KMS-11 (cell line): ENCODE results near the gene TPM4.
"Not testable (repeated sequence)": the region's sequence is repeated elsewhere in the genome, so short reads cannot be mapped to it uniquely, and the experiment has no call there.

ENCODE experiments used
- H2AFZ ChIP-seq: fragments of 200-600 bp; sonication (generic); 2 replicates; pipeline ENCODE4 v1.6.1; 2016; ENCODE audit warnings: antibody characterized with exemption, mixed run types, low read depth
- H3K27ac ChIP-seq: fragments of 200-600 bp; sonication (generic); 2 replicates; pipeline ENCODE4 v1.6.1; 2016; ENCODE audit warnings: mild to moderate bottlenecking, mixed run types
- H3K27me3 ChIP-seq: fragments of 200-600 bp; sonication (generic); 2 replicates; pipeline ENCODE4 v1.6.1; 2017; ENCODE audit warnings: mild to moderate bottlenecking, low read depth, mixed run types, moderate library complexity; ENCODE audit not compliant: insufficient read depth
- H3K36me3 ChIP-seq: fragments of 200-600 bp; sonication (generic); 2 replicates; pipeline ENCODE4 v1.6.1; 2017; ENCODE audit warnings: mild to moderate bottlenecking, mixed run types; ENCODE audit not compliant: insufficient read depth
- H3K4me1 ChIP-seq: fragments of 200-600 bp; sonication (generic); 2 replicates; pipeline ENCODE4 v1.6.1; 2016; ENCODE audit warnings: mild to moderate bottlenecking, low read depth, mixed run types; ENCODE audit not compliant: poor library complexity, severe bottlenecking
- H3K4me2 ChIP-seq: fragments of 200-600 bp; sonication (generic); 2 replicates; pipeline ENCODE4 v1.7.0; 2016; ENCODE audit warnings: mild to moderate bottlenecking, mixed run types
- H3K4me3 ChIP-seq: fragments of 200-600 bp; sonication (generic); IDR thresholded peaks from 2 replicates; pipeline ENCODE4 v1.6.1; 2017; ENCODE audit warnings: low read depth, low read length, mixed read lengths; ENCODE audit not compliant: insufficient read depth
- H3K79me2 ChIP-seq: fragments of 200-600 bp; sonication (generic); 2 replicates; pipeline ENCODE4 v1.6.1; 2016; ENCODE audit warnings: low read depth, mixed run types; ENCODE audit not compliant: insufficient read depth
- H3K9ac ChIP-seq: fragments of 200-600 bp; sonication (generic); 2 replicates; pipeline ENCODE4 v1.6.1; 2016; ENCODE audit warnings: mild to moderate bottlenecking, mixed run types
- H4K20me1 ChIP-seq: fragments of 200-600 bp; sonication (generic); 2 replicates; pipeline ENCODE4 v1.6.1; 2016; ENCODE audit warnings: mild to moderate bottlenecking, mixed run types; ENCODE audit not compliant: insufficient read depth
- CTCF ChIP-seq: fragments of 200-600 bp; sonication (generic); conservative IDR thresholded peaks from 2 replicates; pipeline ENCODE4 v1.6.1; 2017; ENCODE audit warnings: low read depth, mild to moderate bottlenecking, antibody characterized with exemption, low read length, moderate library complexity, mixed read lengths

TPM4 gene

GRCh38 chr19:16076154-16076957 is at the start of gene TPM4:
Gene TPM4 (plus strand): TSS chr19:16076495. CDS start chr19:16076566, 71 bp downstream.
- Histone ChIP-seq H3K4me2 (peak within 1 kb of the TSS; percentile 94), H3K79me2 (peaks cover 33% of the 10 kb centered on the region)

GRCh38 chr19:16026756-16027155 is 49.5 kb upstream of the TPM4 start:
- Histone ChIP-seq H3K4me2 (no peak overlapping the region), H3K9ac (no peak overlapping the region), H3K79me2 (no peaks in the 10 kb centered on the region), H3K27ac (no peak overlapping the region), H3K4me3 (no peak overlapping the region), H3K27me3 (peaks cover 27% of the 10 kb centered on the region), H4K20me1 (no peaks in the 10 kb centered on the region), H3K36me3 (no peaks in the 10 kb centered on the region), H3K4me1 (no peaks in the 10 kb centered on the region), H2AFZ (no peak overlapping the region)
- no peak for TF ChIP-seq CTCF

More at GRCh38 chr19:16076154-16076957, at the start of gene TPM4:
- peak within 1 kb of the TSS; percentile 73 for H2AFZ ChIP-seq
- no peak for TF ChIP-seq CTCF
- H3K27ac ChIP-seq: peak within 1 kb of the TSS; percentile 100
- H4K20me1 ChIP-seq: no peaks in the 10 kb centered on the region
- H3K4me3 ChIP-seq: no peak within 1 kb of the TSS
- H3K4me1 ChIP-seq: peaks cover 29% of the 10 kb centered on the region
- peak within 1 kb of the TSS; percentile 93 for H3K9ac ChIP-seq
- 0 out of 2 replicates have a peak, but pooled peaks cover 7% of the 10 kb centered on the region for H3K36me3 ChIP-seq
- no peaks in the 10 kb centered on the region for H3K27me3 ChIP-seq

GRCh38 chr19:16027528-16027927 is 48.8 kb upstream of the TPM4 start:
- TF ChIP-seq CTCF: no peak
- Histone ChIP-seq H3K9ac (no peak overlapping the region), H3K4me3 (no peak overlapping the region), H3K27ac (no peak overlapping the region), H3K36me3 (no peaks in the 10 kb centered on the region), H3K27me3 (peaks cover 26% of the 10 kb centered on the region), H3K79me2 (no peaks in the 10 kb centered on the region), H3K4me1 (no peaks in the 10 kb centered on the region), H3K4me2 (no peak overlapping the region), H2AFZ (no peak overlapping the region), H4K20me1 (no peaks in the 10 kb centered on the region)

- not testable (repeated sequence) for H3K4me2 ChIP-seq, H3K4me1 ChIP-seq, H3K9ac ChIP-seq, H2AFZ ChIP-seq, H3K36me3 ChIP-seq, H3K79me2 ChIP-seq, H3K4me3 ChIP-seq, H3K27ac ChIP-seq, H4K20me1 ChIP-seq
- peaks cover 16% of the 10 kb centered on the region for H3K27me3 ChIP-seq
These were observed 46.1 kb upstream of the TPM4 start for GRCh38 chr19:16030155-16030554.
